Stimulated activated CD8-positive, alpha-beta memory T cell treated with anti-CD3 and anti-CD28 coated beads, Interleukin-2, amount 100 ng/mL, for 48 hours (primary cell): Measurements from ENCODE around the gene COL4A1.

ENCODE experiments used
- DNase-seq, 2 donors: peaks; one replicate each; pipeline ENCODE4 v3.0.0-alpha.2; 2020; ENCODE audit warnings: low read depth in 2 of 2

COL4A1 gene

GRCh38 chr13:110293037-110293436 is 13.9 kb downstream of the COL4A1 start:
- DNase-seq = no peak

- no peak for DNase-seq
Observed at GRCh38 chr13:110291286-110291685, 15.7 kb downstream of the COL4A1 start.

GRCh38 chr13:110290826-110291225 is 16.1 kb downstream of the COL4A1 start:
- DNase-seq = no peak

GRCh38 chr13:110290153-110290552 is 16.8 kb downstream of the COL4A1 start:
- DNase-seq = no peak

- DNase-seq = no peak
Observed at GRCh38 chr13:110289661-110290060, 17.3 kb downstream of the COL4A1 start.

- no peak for DNase-seq
Observed at GRCh38 chr13:110289174-110289573, 17.8 kb downstream of the COL4A1 start.

GRCh38 chr13:110286833-110287819 is 19.8 kb downstream of the COL4A1 start:
- no peak for DNase-seq

GRCh38 chr13:110285991-110286832 is 20.7 kb downstream of the COL4A1 start:
- no peak for DNase-seq

- DNase-seq = no peak
Observed at GRCh38 chr13:110284779-110285484, 22.0 kb downstream of the COL4A1 start.

- no peak for DNase-seq
Observed at GRCh38 chr13:110283736-110284517, 23.0 kb downstream of the COL4A1 start.

- no peak for DNase-seq
Observed at GRCh38 chr13:110282316-110282841, 24.6 kb downstream of the COL4A1 start.

- no peak for DNase-seq
Observed at GRCh38 chr13:110281736-110282135, 25.2 kb downstream of the COL4A1 start.

- no peak for DNase-seq
Observed at GRCh38 chr13:110280985-110281688, 25.8 kb downstream of the COL4A1 start.

- DNase-seq = no peak
Observed at GRCh38 chr13:110280231-110280813, 26.6 kb downstream of the COL4A1 start.

- no peak for DNase-seq
Observed at GRCh38 chr13:110279684-110280083, 27.3 kb downstream of the COL4A1 start.

GRCh38 chr13:110278859-110279258 is 28.1 kb downstream of the COL4A1 start:
- no peak for DNase-seq

- no peak for DNase-seq
Observed at GRCh38 chr13:110277357-110277975, 29.5 kb downstream of the COL4A1 start.

GRCh38 chr13:110276553-110276950 is 30.4 kb downstream of the COL4A1 start:
- DNase-seq = no peak

- no peak for DNase-seq
Observed at GRCh38 chr13:110275931-110276552, 30.9 kb downstream of the COL4A1 start.
